A549 (cell line): ENCODE results near the gene PLCB1. TPM values are rescaled to one million over a fixed set of nuclear protein-coding genes. Genes with fewer than 3 reads are reported as not detected.
A peak's percentile ranks its signal among the peaks of the same experiment; 100 is the strongest.
"Not testable (repeated sequence)": the region's sequence is repeated elsewhere in the genome, so short reads cannot be mapped to it uniquely, and the experiment has no call there.

ENCODE experiments used
- ATAC-seq, 2 experiments: fragments of 200-7000 bp in 1 of 2; fragments of >200 bp in 1 of 2; cut with Nextera tagmentation in 1 of 2; cut with Tn5 transposase in 1 of 2; 3 replicates each; pipeline versions ENCODE4 v1.8.0 to v1.9.1; 2018 to 2020; ENCODE audit warnings: mild to moderate bottlenecking in 1 of 2, moderate library complexity in 1 of 2
- CTCF ChIA-PET: fragments of 300-600 bp; sonication (Branson Sonifier 250); formaldehyde crosslinking; extraction: SDS; loops from one replicate; lab custom pipeline; 2021; ENCODE audit warnings: antibody characterized with exemption, inconsistent platforms; lab: Yijun Ruan, JAX
- POLR2A ChIA-PET: fragments of 350-600 bp; formaldehyde crosslinking; extraction: SDS; loops from one replicate; lab custom pipeline; 2021; ENCODE audit warnings: antibody characterized with exemption, inconsistent platforms; lab: Yijun Ruan, JAX
- DNase-seq, 2 experiments: peaks; one replicate each; pipeline versions ENCODE4 v3.0.0 to v3.0.0-alpha.2; 2011 to 2016; ENCODE audit warnings: low read depth in 1 of 2, low spot score in 1 of 2
- FAIRE-seq: peaks from 2 replicates; lab custom pipeline; 2011; peaks lifted over from hg19 to GRCh38; lab: Jason Lieb, UNC
- H3K27ac ChIP-seq, 2 experiments: fragments of >200 bp; sonication (Bioruptor Twin); formaldehyde crosslinking; 3 replicates each; pipeline ENCODE4 v1.5.1; 2016 to 2017
- H3K4me1 ChIP-seq: fragments of >200 bp; sonication (Bioruptor Twin); formaldehyde crosslinking; 3 replicates; pipeline ENCODE4 v1.6.1; 2016
- H3K4me2 ChIP-seq: fragments of >200 bp; sonication (Bioruptor Twin); formaldehyde crosslinking; 3 replicates; pipeline ENCODE4 v1.6.1; 2016
- H3K4me3 ChIP-seq: fragments of >200 bp; sonication (Bioruptor Twin); formaldehyde crosslinking; 3 replicates; pipeline ENCODE4 v1.5.1; 2016
- H3K9me3 ChIP-seq: fragments of >200 bp; sonication (Bioruptor Twin); formaldehyde crosslinking; 3 replicates; pipeline ENCODE4 v1.6.1; 2016
- ATOH8 ChIP-seq: fragments of 250-450 bp; sonication (Bioruptor Pico); IDR thresholded peaks from 2 replicates; pipeline ENCODE4 v1.5.0; 2020; ENCODE audit warnings: low read depth, mild to moderate bottlenecking, moderate library complexity
- CBX8 ChIP-seq: fragments of 200-600 bp; sonication (generic); IDR thresholded peaks from 2 replicates; pipeline ENCODE4 v1.6.1; 2016
- CTCF ChIP-seq: fragments of >200 bp; sonication (Bioruptor Twin); formaldehyde crosslinking; IDR thresholded peaks from 3 replicates; pipeline ENCODE4 v1.5.1; 2016
- EP300 ChIP-seq, 2 experiments: fragments of >200 bp; sonication (Bioruptor Twin); formaldehyde crosslinking; IDR thresholded peaks; 2 replicates in 1 of 2; 3 replicates in 1 of 2; pipeline ENCODE4 v1.6.1; 2016 to 2017
- GATA3 ChIP-seq: IDR thresholded peaks from 2 replicates; pipeline ENCODE4 v1.6.1; 2012; ENCODE audit warnings: borderline replicate concordance
- HES2 ChIP-seq: fragments of >200 bp; sonication (Bioruptor Twin); formaldehyde crosslinking; IDR thresholded peaks from 2 replicates; pipeline ENCODE4 v1.6.1; 2016
- HOXB5 ChIP-seq: fragments of 250-450 bp; sonication (Bioruptor Pico); IDR thresholded peaks from 2 replicates; pipeline ENCODE4 v1.5.0; 2020; ENCODE audit warnings: mild to moderate bottlenecking, moderate library complexity
- KDM1A ChIP-seq: fragments of 200-600 bp; sonication (generic); IDR thresholded peaks from 2 replicates; pipeline ENCODE4 v1.6.1; 2016; ENCODE audit warnings: low read depth, mild to moderate bottlenecking
- MAX ChIP-seq: IDR thresholded peaks from 2 replicates; pipeline ENCODE4 v1.6.1; 2012
- NFE2L2 ChIP-seq: fragments of 150-350 bp; conservative IDR thresholded peaks from 2 replicates; pipeline ENCODE4 v1.6.1; 2014; ENCODE audit warnings: low read length
- PBX3 ChIP-seq: IDR thresholded peaks from 2 replicates; pipeline ENCODE4 v1.6.1; 2012
- REST ChIP-seq: fragments of 200-600 bp; sonication (generic); IDR thresholded peaks from 2 replicates; pipeline ENCODE4 v1.6.1; 2016; ENCODE audit warnings: antibody characterized with exemption, mild to moderate bottlenecking, moderate library complexity
- SMC3 ChIP-seq: fragments of >200 bp; sonication (Bioruptor Twin); formaldehyde crosslinking; IDR thresholded peaks from 3 replicates; pipeline ENCODE4 v1.6.1; 2018; ENCODE audit warnings: inconsistent platforms
- TP53 ChIP-seq: fragments of 250-450 bp; sonication (Bioruptor Pico); IDR thresholded peaks from 2 replicates; pipeline ENCODE4 v1.5.0; 2021; ENCODE audit warnings: mild to moderate bottlenecking, moderate library complexity
- ZFP36 ChIP-seq: fragments of 450-650 bp; IDR thresholded peaks from 2 replicates; pipeline ENCODE4 v1.6.1; 2014; ENCODE audit warnings: borderline replicate concordance; ENCODE audit not compliant: partially characterized antibody
- ZNF302 ChIP-seq: fragments of 250-450 bp; sonication (Bioruptor Pico); IDR thresholded peaks from 2 replicates; pipeline ENCODE4 v1.9.0; 2021; ENCODE audit warnings: inconsistent platforms, mild to moderate bottlenecking, moderate library complexity
- WGBS: methylation state at CpG from one replicate; pipeline ENCODE4 v1.1.6; 2017; ENCODE audit errors: missing lambda C conversion rate; 5-methylcytosine and 5-hydroxymethylcytosine counted together
- polyA plus RNA-seq, 4 experiments: library from polyadenylated mRNA; depleted of rRNA in 3 of 4; stranded (reverse); fragments of >200 nt; fragmentation: RNase III in 1 of 4; extraction: RNeasy Plus Mini Kit Qiagen cat#74134 plus additional on column Dnase treatment in 1 of 4; gene quantifications; 2 replicates in 3 of 4; 3 replicates in 1 of 4; pipeline ENCODE4 v1.2.3, GENCODE V29; 2011 to 2017

PLCB1 gene
- polyA plus RNA-seq, 2 of the 4 experiments (the other 2 are of a cell fraction) = 0.97 to 6.3 TPM

- no peak overlapping the region for H3K27ac ChIP-seq
- WGBS = 91% methylated on average over 7 of the region's 7 CpGs
- no peaks in the 10 kb centered on the region for H3K9me3 ChIP-seq
- no peak overlapping the region for H3K4me2 ChIP-seq
- no peak for DNase-seq
- no peak overlapping the region for H3K4me3 ChIP-seq
- no peak for FAIRE-seq
- no peaks in the 10 kb centered on the region for H3K4me1 ChIP-seq
- ChIA-PET CTCF (interaction anchor here (0.9 to 2.2 kb wide), 5 partner anchors 9 to 547 kb away, joined by 3 to 9 read pairs (median 6); no protein-coding TSS in a partner anchor), POLR2A (no interaction called here)
- no peak for TF ChIP-seq GATA3
- TF ChIP-seq HOXB5 (CRISPR knock-in tag) = no peak
- no peak for TF ChIP-seq ZNF302
- no peak; a peak in 1 of 6 replicates for ATAC-seq
Measured at GRCh38 chr20:8812817-8813216, 680.8 kb downstream of the PLCB1 start.

GRCh38 chr20:8815208-8815607 is 683.1 kb downstream of the PLCB1 start:
- H3K27ac ChIP-seq = no peak overlapping the region
- TF ChIP-seq HES2 (no peak), MAX (no peak), NFE2L2 (no peak), ATOH8 (CRISPR knock-in tag) (no peak), SMC3 (no peak), KDM1A (no peak), TP53 (CRISPR knock-in tag) (no peak), EP300 (IDR thresholded peaks at IDR 0.05) (no peak), CBX8 (no peak), ZFP36 (no peak), PBX3 (no peak), ZNF302 (no peak), REST (no peak)
- ChIA-PET CTCF (no interaction called here), POLR2A (no interaction called here)
- DNase-seq (no peak), FAIRE-seq (no peak), ATAC-seq (no peak)
- H3K4me3 ChIP-seq = no peak overlapping the region
- H3K4me2 ChIP-seq = no peak overlapping the region
- H3K4me1 ChIP-seq = no peaks in the 10 kb centered on the region
- 60% methylated on average over 4 of the region's 4 CpGs for WGBS
- no peaks in the 10 kb centered on the region for H3K9me3 ChIP-seq

- Histone ChIP-seq H3K9me3 (no peaks in the 10 kb centered on the region), H3K4me2 (no peak overlapping the region), H3K27ac (no peak overlapping the region)
- ATAC-seq (peak; percentile 71 to 90; a peak in 4 of 6 replicates), DNase-seq (peak; percentile 21 to 31), FAIRE-seq (no peak)
- POLR2A ChIA-PET = no interaction called here
- TF ChIP-seq CTCF (0 out of 3 replicates have a peak, but pooled peaks have one; percentile 14), TP53 (CRISPR knock-in tag) (no peak)
- TF ChIP-seq, all 56 proteins: peak for 1
- Histone ChIP-seq H3K4me3 (no peak overlapping the region), H3K4me1 (no peaks in the 10 kb centered on the region)
- WGBS = 54% methylated on average over 5 of the region's 5 CpGs
- CTCF ChIA-PET = interaction anchor here (0.6 to 1.5 kb wide), 6 partner anchors 12 to 223 kb away, joined by 3 to 7 read pairs (median 4); no protein-coding TSS in a partner anchor
Measured at GRCh38 chr20:8829256-8829655, 697.2 kb downstream of the PLCB1 start.

- FAIRE-seq, DNase-seq, ATAC-seq, H3K4me1 ChIP-seq, H3K4me3 ChIP-seq, H3K4me2 ChIP-seq, H3K9me3 ChIP-seq, POLR2A ChIA-PET, H3K27ac ChIP-seq: not testable (repeated sequence)
- CTCF ChIA-PET = interaction anchor here (0.6 kb wide), 1 partner anchor 75 kb away, joined by 3 read pairs; no protein-coding TSS in a partner anchor
- 72% methylated on average over 3 of the region's 3 CpGs for WGBS
Measured at GRCh38 chr20:8834294-8834693, 702.2 kb downstream of the PLCB1 start.
